ENCODE measurements around the gene CLEC9A. TPM values are rescaled to one million over a fixed set of nuclear protein-coding genes. Genes with fewer than 3 reads are reported as not detected.

Gene CLEC9A
- total RNA-seq, 1 experiment from 2014 or later = not detected

- Histone ChIP-seq H3K9me2 (ENCODE audit: insufficient read depth) (peaks cover 4% of the 10 kb centered on the region; the same call in 1 of the 2 replicates), H3K9me3 (ENCODE audit: control insufficient read depth in 1 of 2, insufficient read depth in 1 of 2, low read depth in 1 of 2, low read length in 2 of 2) (no peaks in the 10 kb centered on the region), H3K4me3 (replicated peaks in 1 of 2; ENCODE audit: low read depth in 1 of 2, low read length in 2 of 2) (no peak overlapping the region), H3K36me3 (ENCODE audit: control insufficient read depth in 1 of 2, insufficient read depth in 2 of 2, low read length in 2 of 2) (no peaks in the 10 kb centered on the region), H3K79me2 (ENCODE audit: insufficient read depth, low read length) (no peaks in the 10 kb centered on the region), H4K20me1 (ENCODE audit: insufficient read depth) (no peaks in the 10 kb centered on the region), H2AFZ (ENCODE audit: low read depth, low read length, poor library complexity, severe bottlenecking) (no peak overlapping the region), H3K4me2 (ENCODE audit: low read length) (no peak overlapping the region), H3K4me1 (ENCODE audit: control insufficient read depth in 1 of 2, insufficient read depth in 2 of 2, low read length in 2 of 2) (no peaks in the 10 kb centered on the region), H3K27ac (ENCODE audit: low read depth, low read length) (no peak overlapping the region), H3K27me3 (ENCODE audit: insufficient read depth, low read length) (peaks cover 47% of the 10 kb centered on the region), H3K9ac (ENCODE audit: low read length) (no peak overlapping the region)
- RAD21 ChIA-PET (ENCODE audit: low non-redundant PET in 1 of 2, low total read pairs in 2 of 2, uncharacterized antibody in 2 of 2, unreplicated experiment in 2 of 2) = no interaction called here
- DNase-seq (ENCODE audit: low read depth, low spot score) = no peak
- POLR2A ChIA-PET = no interaction called here
- no peak for TF ChIP-seq ZNF274 (IDR thresholded peaks at IDR 0.05; ENCODE audit: low read depth, low read length)
- no peak for TF ChIP-seq EZH2 (IDR thresholded peaks at IDR 0.05)
- no peak for TF ChIP-seq SP1 (IDR thresholded peaks at IDR 0.05; ENCODE audit: low read depth)
- TF ChIP-seq POLR2A (IDR thresholded peaks at IDR 0.05; ENCODE audit: borderline replicate concordance, extremely low read depth, insufficient read depth, insufficient read length) = no peak
- TF ChIP-seq ELF1 (IDR thresholded peaks at IDR 0.05; ENCODE audit: borderline replicate concordance, low read depth) = no peak
- TF ChIP-seq CTCF (IDR thresholded peaks at IDR 0.05 in 2 of 3, conservative IDR thresholded peaks at IDR 0.05 in 1 of 3; ENCODE audit: borderline replicate concordance in 1 of 3, insufficient read depth in 1 of 3, low read depth in 2 of 3, low read length in 2 of 3) = no peak
- no peak for TF ChIP-seq RAD21 (IDR thresholded peaks at IDR 0.05; ENCODE audit: low read depth)
- TF ChIP-seq ZFX (IDR thresholded peaks at IDR 0.05) = no peak
- TF ChIP-seq CEBPB (IDR thresholded peaks at IDR 0.05; ENCODE audit: low read depth) = no peak
- no peak for TF ChIP-seq SRF (IDR thresholded peaks at IDR 0.05; ENCODE audit: low read depth)
- no peak for TF ChIP-seq EZH2phosphoT487 (IDR thresholded peaks at IDR 0.05; ENCODE audit: borderline replicate concordance)
- TF ChIP-seq REST (IDR thresholded peaks at IDR 0.05; ENCODE audit: low read depth) = no peak
- no peak for TF ChIP-seq POLR2AphosphoS5 (IDR thresholded peaks at IDR 0.05; ENCODE audit: low read depth, low read length)
- no peak for TF ChIP-seq FOSL1 (IDR thresholded peaks at IDR 0.05; ENCODE audit: low read depth)
- no peak for TF ChIP-seq JUND (IDR thresholded peaks at IDR 0.05)
- no peak for TF ChIP-seq ZBTB33 (IDR thresholded peaks at IDR 0.05; ENCODE audit: extremely low read depth, insufficient replicate concordance, low read length)
- intact Hi-C loops (cut with micrococcal nuclease) = no loop called here
- no TSS peak for BruUV-seq (replicated peaks)
- CTCF ChIA-PET = no interaction called here
- ATAC-seq = no peak
Measured at GRCh38 chr12:10012630-10013330, 17.7 kb upstream of the CLEC9A start.
